ENCODE results near the gene PCDH10. TPM values are rescaled to one million over a fixed set of nuclear protein-coding genes. Genes with fewer than 3 reads are reported as not detected.

Gene PCDH10
- polyA plus RNA-seq, 1 of the 3 experiments (the other 2 are of a cell fraction), result 0.02 TPM

DNA sequence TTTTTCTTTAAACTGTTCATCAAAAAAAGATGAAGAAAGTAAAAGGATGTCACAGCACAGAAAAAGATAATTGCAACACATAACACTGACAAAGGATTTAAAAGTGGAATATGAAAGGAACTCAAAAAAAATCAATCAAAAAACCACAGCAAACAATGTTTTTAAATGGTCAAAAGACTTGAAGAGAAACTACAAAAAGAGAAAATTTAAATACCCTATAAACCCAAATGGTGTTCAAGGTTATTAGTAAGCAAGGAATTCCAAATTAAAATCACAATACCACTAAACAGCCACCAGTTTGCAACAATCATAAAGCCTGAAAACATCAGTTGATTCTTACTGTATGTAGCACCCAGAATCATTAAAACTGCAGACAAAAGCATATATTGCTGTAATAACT is 36.5 kb upstream of the PCDH10 start:
- no peak overlapping the region for H3K9ac ChIP-seq
- H3F3A ChIP-seq (replicated peaks; ENCODE audit: insufficient read depth), result no peaks in the 10 kb centered on the region
- no peak overlapping the region for H3K4me3 ChIP-seq (ENCODE audit: low read depth in 2 of 2, low read length in 1 of 2)
- H3K79me2 ChIP-seq (ENCODE audit: insufficient read depth), result no peaks in the 10 kb centered on the region
- H2AFZ ChIP-seq (ENCODE audit: low read depth), result no peak overlapping the region
- POLR2A ChIA-PET, result no interaction called here
- no peaks in the 10 kb centered on the region for H3K27me3 ChIP-seq (ENCODE audit: insufficient read depth)
- no peak overlapping the region for H3K27ac ChIP-seq (ENCODE audit: low read depth in 2 of 2, low read length in 1 of 2)
- TF ChIP-seq RAD21 (IDR thresholded peaks at IDR 0.05; ENCODE audit: low read length), result no peak
- TF ChIP-seq, protein P1, sequence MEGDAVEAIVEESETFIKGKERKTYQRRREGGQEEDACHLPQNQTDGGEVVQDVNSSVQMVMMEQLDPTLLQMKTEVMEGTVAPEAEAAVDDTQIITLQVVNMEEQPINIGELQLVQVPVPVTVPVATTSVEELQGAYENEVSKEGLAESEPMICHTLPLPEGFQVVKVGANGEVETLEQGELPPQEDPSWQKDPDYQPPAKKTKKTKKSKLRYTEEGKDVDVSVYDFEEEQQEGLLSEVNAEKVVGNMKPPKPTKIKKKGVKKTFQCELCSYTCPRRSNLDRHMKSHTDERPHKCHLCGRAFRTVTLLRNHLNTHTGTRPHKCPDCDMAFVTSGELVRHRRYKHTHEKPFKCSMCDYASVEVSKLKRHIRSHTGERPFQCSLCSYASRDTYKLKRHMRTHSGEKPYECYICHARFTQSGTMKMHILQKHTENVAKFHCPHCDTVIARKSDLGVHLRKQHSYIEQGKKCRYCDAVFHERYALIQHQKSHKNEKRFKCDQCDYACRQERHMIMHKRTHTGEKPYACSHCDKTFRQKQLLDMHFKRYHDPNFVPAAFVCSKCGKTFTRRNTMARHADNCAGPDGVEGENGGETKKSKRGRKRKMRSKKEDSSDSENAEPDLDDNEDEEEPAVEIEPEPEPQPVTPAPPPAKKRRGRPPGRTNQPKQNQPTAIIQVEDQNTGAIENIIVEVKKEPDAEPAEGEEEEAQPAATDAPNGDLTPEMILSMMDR (IDR thresholded peaks at IDR 0.05), result no peak
- TF ChIP-seq, protein P2, sequence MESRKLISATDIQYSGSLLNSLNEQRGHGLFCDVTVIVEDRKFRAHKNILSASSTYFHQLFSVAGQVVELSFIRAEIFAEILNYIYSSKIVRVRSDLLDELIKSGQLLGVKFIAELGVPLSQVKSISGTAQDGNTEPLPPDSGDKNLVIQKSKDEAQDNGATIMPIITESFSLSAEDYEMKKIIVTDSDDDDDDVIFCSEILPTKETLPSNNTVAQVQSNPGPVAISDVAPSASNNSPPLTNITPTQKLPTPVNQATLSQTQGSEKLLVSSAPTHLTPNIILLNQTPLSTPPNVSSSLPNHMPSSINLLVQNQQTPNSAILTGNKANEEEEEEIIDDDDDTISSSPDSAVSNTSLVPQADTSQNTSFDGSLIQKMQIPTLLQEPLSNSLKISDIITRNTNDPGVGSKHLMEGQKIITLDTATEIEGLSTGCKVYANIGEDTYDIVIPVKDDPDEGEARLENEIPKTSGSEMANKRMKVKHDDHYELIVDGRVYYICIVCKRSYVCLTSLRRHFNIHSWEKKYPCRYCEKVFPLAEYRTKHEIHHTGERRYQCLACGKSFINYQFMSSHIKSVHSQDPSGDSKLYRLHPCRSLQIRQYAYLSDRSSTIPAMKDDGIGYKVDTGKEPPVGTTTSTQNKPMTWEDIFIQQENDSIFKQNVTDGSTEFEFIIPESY (IDR thresholded peaks at IDR 0.05; ENCODE audit: borderline replicate concordance, low read depth), result no peak
- TF ChIP-seq POLR2AphosphoS5 (IDR thresholded peaks at IDR 0.05; ENCODE audit: low read depth, low read length), result no peak
- TF ChIP-seq, protein P3, sequence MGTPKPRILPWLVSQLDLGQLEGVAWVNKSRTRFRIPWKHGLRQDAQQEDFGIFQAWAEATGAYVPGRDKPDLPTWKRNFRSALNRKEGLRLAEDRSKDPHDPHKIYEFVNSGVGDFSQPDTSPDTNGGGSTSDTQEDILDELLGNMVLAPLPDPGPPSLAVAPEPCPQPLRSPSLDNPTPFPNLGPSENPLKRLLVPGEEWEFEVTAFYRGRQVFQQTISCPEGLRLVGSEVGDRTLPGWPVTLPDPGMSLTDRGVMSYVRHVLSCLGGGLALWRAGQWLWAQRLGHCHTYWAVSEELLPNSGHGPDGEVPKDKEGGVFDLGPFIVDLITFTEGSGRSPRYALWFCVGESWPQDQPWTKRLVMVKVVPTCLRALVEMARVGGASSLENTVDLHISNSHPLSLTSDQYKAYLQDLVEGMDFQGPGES (IDR thresholded peaks at IDR 0.05; ENCODE audit: low read depth, low read length), result no peak
- TF ChIP-seq, protein P4, sequence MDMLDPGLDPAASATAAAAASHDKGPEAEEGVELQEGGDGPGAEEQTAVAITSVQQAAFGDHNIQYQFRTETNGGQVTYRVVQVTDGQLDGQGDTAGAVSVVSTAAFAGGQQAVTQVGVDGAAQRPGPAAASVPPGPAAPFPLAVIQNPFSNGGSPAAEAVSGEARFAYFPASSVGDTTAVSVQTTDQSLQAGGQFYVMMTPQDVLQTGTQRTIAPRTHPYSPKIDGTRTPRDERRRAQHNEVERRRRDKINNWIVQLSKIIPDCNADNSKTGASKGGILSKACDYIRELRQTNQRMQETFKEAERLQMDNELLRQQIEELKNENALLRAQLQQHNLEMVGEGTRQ (IDR thresholded peaks at IDR 0.05; ENCODE audit: borderline replicate concordance, low read depth, low read length), result no peak
- no peak for TF ChIP-seq GATA2 (CRISPR knock-in tag; IDR thresholded peaks at IDR 0.05)
- TF ChIP-seq MEF2A (IDR thresholded peaks at IDR 0.05; ENCODE audit: borderline replicate concordance, low read depth), result no peak
- no peak for TF ChIP-seq FOXM1 (IDR thresholded peaks at IDR 0.05; ENCODE audit: low read depth)
- TF ChIP-seq EZH2phosphoT487 (IDR thresholded peaks at IDR 0.05; ENCODE audit: borderline replicate concordance, low read depth), result no peak
- no peak for TF ChIP-seq TEAD4 (IDR thresholded peaks at IDR 0.05; ENCODE audit: borderline replicate concordance, insufficient read depth)
- no peak for TF ChIP-seq TAF1 (IDR thresholded peaks at IDR 0.05; ENCODE audit: borderline replicate concordance, low read depth, low read length)
- TF ChIP-seq EP300 (IDR thresholded peaks at IDR 0.05; ENCODE audit: borderline replicate concordance in 1 of 2, low read depth in 1 of 2, low read length in 1 of 2), result no peak
- no peak for TF ChIP-seq SIN3A (IDR thresholded peaks at IDR 0.05; ENCODE audit: borderline replicate concordance, low read depth, low read length)
- TF ChIP-seq, protein P5, sequence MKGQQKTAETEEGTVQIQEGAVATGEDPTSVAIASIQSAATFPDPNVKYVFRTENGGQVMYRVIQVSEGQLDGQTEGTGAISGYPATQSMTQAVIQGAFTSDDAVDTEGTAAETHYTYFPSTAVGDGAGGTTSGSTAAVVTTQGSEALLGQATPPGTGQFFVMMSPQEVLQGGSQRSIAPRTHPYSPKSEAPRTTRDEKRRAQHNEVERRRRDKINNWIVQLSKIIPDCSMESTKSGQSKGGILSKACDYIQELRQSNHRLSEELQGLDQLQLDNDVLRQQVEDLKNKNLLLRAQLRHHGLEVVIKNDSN (IDR thresholded peaks at IDR 0.05; ENCODE audit: borderline replicate concordance, low read depth), result no peak
- no peak for TF ChIP-seq FOSL2 (IDR thresholded peaks at IDR 0.05; ENCODE audit: borderline replicate concordance, low read depth)
- TF ChIP-seq, protein P6, sequence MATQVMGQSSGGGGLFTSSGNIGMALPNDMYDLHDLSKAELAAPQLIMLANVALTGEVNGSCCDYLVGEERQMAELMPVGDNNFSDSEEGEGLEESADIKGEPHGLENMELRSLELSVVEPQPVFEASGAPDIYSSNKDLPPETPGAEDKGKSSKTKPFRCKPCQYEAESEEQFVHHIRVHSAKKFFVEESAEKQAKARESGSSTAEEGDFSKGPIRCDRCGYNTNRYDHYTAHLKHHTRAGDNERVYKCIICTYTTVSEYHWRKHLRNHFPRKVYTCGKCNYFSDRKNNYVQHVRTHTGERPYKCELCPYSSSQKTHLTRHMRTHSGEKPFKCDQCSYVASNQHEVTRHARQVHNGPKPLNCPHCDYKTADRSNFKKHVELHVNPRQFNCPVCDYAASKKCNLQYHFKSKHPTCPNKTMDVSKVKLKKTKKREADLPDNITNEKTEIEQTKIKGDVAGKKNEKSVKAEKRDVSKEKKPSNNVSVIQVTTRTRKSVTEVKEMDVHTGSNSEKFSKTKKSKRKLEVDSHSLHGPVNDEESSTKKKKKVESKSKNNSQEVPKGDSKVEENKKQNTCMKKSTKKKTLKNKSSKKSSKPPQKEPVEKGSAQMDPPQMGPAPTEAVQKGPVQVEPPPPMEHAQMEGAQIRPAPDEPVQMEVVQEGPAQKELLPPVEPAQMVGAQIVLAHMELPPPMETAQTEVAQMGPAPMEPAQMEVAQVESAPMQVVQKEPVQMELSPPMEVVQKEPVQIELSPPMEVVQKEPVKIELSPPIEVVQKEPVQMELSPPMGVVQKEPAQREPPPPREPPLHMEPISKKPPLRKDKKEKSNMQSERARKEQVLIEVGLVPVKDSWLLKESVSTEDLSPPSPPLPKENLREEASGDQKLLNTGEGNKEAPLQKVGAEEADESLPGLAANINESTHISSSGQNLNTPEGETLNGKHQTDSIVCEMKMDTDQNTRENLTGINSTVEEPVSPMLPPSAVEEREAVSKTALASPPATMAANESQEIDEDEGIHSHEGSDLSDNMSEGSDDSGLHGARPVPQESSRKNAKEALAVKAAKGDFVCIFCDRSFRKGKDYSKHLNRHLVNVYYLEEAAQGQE (IDR thresholded peaks at IDR 0.05; ENCODE audit: low read depth, low read length), result no peak
- TF ChIP-seq TCF12 (IDR thresholded peaks at IDR 0.05), result no peak
- no peaks in the 10 kb centered on the region for H3K36me3 ChIP-seq (replicated peaks in 1 of 2; ENCODE audit: control insufficient read depth in 1 of 2, insufficient read depth in 2 of 2, low read length in 1 of 2)
- no peaks in the 10 kb centered on the region for H3K9me2 ChIP-seq
- no peak overlapping the region for H3K4me2 ChIP-seq
- no peaks in the 10 kb centered on the region for H3K4me1 ChIP-seq (ENCODE audit: control insufficient read depth in 1 of 2, insufficient read depth in 2 of 2, low read depth in 1 of 2, low read length in 1 of 2)
- H4K20me1 ChIP-seq (ENCODE audit: insufficient read depth), result no peaks in the 10 kb centered on the region
- H3K9me3 ChIP-seq, result no peaks in the 10 kb centered on the region
- no peak for DNase-seq
- CTCF ChIA-PET, result interaction anchor here (1.0 kb wide), 1 partner anchor 34 kb away, joined by 4 read pairs; no protein-coding TSS in a partner anchor

Data from SK-N-SH (cell line).